ENCODE data around the gene SF3B2. TPM values are rescaled to one million over a fixed set of nuclear protein-coding genes. Genes with fewer than 3 reads are reported as not detected.
A peak's percentile ranks its signal among the peaks of the same experiment; 100 is the strongest.

The SF3B2 gene
- total RNA-seq, 1 donor from 2014 or later, result 181 TPM

GRCh38 chr11:66011785-66012303 is 40.3 kb upstream of the SF3B2 start, which contains the start of gene CST6:
Gene CST6 (plus strand): TSS chr11:66012008. CDS start chr11:66012045, 37 bp downstream.
- H3K4me3 ChIP-seq (ENCODE audit: low read depth, low read length), result peak within 1 kb of the TSS; percentile 2

GRCh38 chr11:66012371-66012945 is 39.7 kb upstream of the SF3B2 start:
- H3K27me3 ChIP-seq (ENCODE audit: control insufficient read depth, insufficient read depth, low read length), result peaks cover 2% of the 10 kb centered on the region
- TF ChIP-seq CTCF (IDR thresholded peaks at IDR 0.05; ENCODE audit: insufficient read depth, low read length, poor library complexity, severe bottlenecking), result no peak
- no peak overlapping the region for H3K4me3 ChIP-seq (ENCODE audit: low read depth, low read length)
- H3K36me3 ChIP-seq (ENCODE audit: control insufficient read depth, insufficient read depth, low read length), result no peaks in the 10 kb centered on the region
- DNase-seq (ENCODE audit: low read depth), result no peak

More at GRCh38 chr11:66011785-66012303, 40.3 kb upstream of the SF3B2 start, which contains the start of gene CST6:
- no peaks in the 10 kb centered on the region for H3K36me3 ChIP-seq (ENCODE audit: control insufficient read depth, insufficient read depth, low read length)
- DNase-seq (ENCODE audit: low read depth), result no peak
- peaks cover 2% of the 10 kb centered on the region for H3K27me3 ChIP-seq (ENCODE audit: control insufficient read depth, insufficient read depth, low read length)
- no peak for TF ChIP-seq CTCF (IDR thresholded peaks at IDR 0.05; ENCODE audit: insufficient read depth, low read length, poor library complexity, severe bottlenecking)

- Histone ChIP-seq H3K4me3 (ENCODE audit: low read depth, low read length) (no peak overlapping the region), H3K36me3 (ENCODE audit: control insufficient read depth, insufficient read depth, low read length) (no peaks in the 10 kb centered on the region), H3K27me3 (ENCODE audit: control insufficient read depth, insufficient read depth, low read length) (peaks cover 2% of the 10 kb centered on the region)
- TF ChIP-seq CTCF (IDR thresholded peaks at IDR 0.05; ENCODE audit: insufficient read depth, low read length, poor library complexity, severe bottlenecking), result no peak
- no peak for DNase-seq (ENCODE audit: low read depth)
These were observed 39.0 kb upstream of the SF3B2 start for GRCh38 chr11:66012946-66013761.

- H3K36me3 ChIP-seq (ENCODE audit: control insufficient read depth, insufficient read depth, low read length), result no peaks in the 10 kb centered on the region
- DNase-seq (ENCODE audit: low read depth), result no peak
- TF ChIP-seq CTCF (IDR thresholded peaks at IDR 0.05; ENCODE audit: insufficient read depth, low read length, poor library complexity, severe bottlenecking), result no peak
- no peak overlapping the region for H3K4me3 ChIP-seq (ENCODE audit: low read depth, low read length)
- H3K27me3 ChIP-seq (ENCODE audit: control insufficient read depth, insufficient read depth, low read length), result peaks cover 2% of the 10 kb centered on the region
These were observed 38.4 kb upstream of the SF3B2 start for GRCh38 chr11:66013762-66014100.

GRCh38 chr11:66014804-66015453 is 37.2 kb upstream of the SF3B2 start:
- Histone ChIP-seq H3K27me3 (ENCODE audit: control insufficient read depth, insufficient read depth, low read length) (peaks cover 2% of the 10 kb centered on the region), H3K4me3 (ENCODE audit: low read depth, low read length) (no peak overlapping the region), H3K36me3 (ENCODE audit: control insufficient read depth, insufficient read depth, low read length) (no peaks in the 10 kb centered on the region)
- no peak for DNase-seq (ENCODE audit: low read depth)
- no peak for TF ChIP-seq CTCF (IDR thresholded peaks at IDR 0.05; ENCODE audit: insufficient read depth, low read length, poor library complexity, severe bottlenecking)

Data from kidney epithelial cell (primary cell).